H9 (cell line): Measurements from ENCODE around the gene EHF. TPM values are rescaled to one million over a fixed set of nuclear protein-coding genes. Genes with fewer than 3 reads are reported as not detected.

Experiments
- DNase-seq: peaks from one replicate; pipeline ENCODE4 v3.0.0-alpha.2; 2017
- H2AFZ ChIP-seq: one replicate; pipeline ENCODE4 v1.6.1; 2013; ENCODE audit warnings: mild to moderate bottlenecking, low read length, control low read depth, moderate library complexity
- H2AK5ac ChIP-seq: 2 replicates; pipeline ENCODE4 v1.6.1; 2013; ENCODE audit warnings: low read length, control low read depth, mixed read lengths; ENCODE audit not compliant: insufficient read length
- H2BK120ac ChIP-seq: one replicate; pipeline ENCODE4 v1.6.1; 2013; ENCODE audit warnings: low read depth, mild to moderate bottlenecking, low read length, control low read depth, inconsistent platforms; ENCODE audit not compliant: poor library complexity, severe bottlenecking
- H2BK12ac ChIP-seq: 2 replicates; pipeline ENCODE4 v1.6.1; 2013; ENCODE audit warnings: low read length, control low read depth, mixed read lengths, low read depth; ENCODE audit not compliant: insufficient read length
- H2BK15ac ChIP-seq: 2 replicates; pipeline ENCODE4 v1.6.1; 2013; ENCODE audit warnings: low read depth, low read length, control low read depth
- H2BK20ac ChIP-seq: one replicate; pipeline ENCODE4 v1.6.1; 2013; ENCODE audit warnings: low read depth, mild to moderate bottlenecking, low read length, control low read depth, inconsistent platforms; ENCODE audit not compliant: poor library complexity, severe bottlenecking
- H2BK5ac ChIP-seq: 2 replicates; pipeline ENCODE4 v1.6.1; 2013; ENCODE audit warnings: low read length, control low read depth, mixed read lengths; ENCODE audit not compliant: insufficient read length
- H3K14ac ChIP-seq: 2 replicates; pipeline ENCODE4 v1.6.1; 2013; ENCODE audit warnings: low read length, control low read depth; ENCODE audit not compliant: insufficient read depth
- H3K18ac ChIP-seq: 2 replicates; pipeline ENCODE4 v1.6.1; 2013; ENCODE audit warnings: low read depth, mild to moderate bottlenecking, mixed read lengths, low read length, control low read depth; ENCODE audit not compliant: insufficient read length
- H3K23ac ChIP-seq: 2 replicates; pipeline ENCODE4 v1.6.1; 2013; ENCODE audit warnings: low read length, control low read depth, mixed read lengths, low read depth; ENCODE audit not compliant: insufficient read length
- H3K23me2 ChIP-seq: 2 replicates; pipeline ENCODE4 v1.6.1; 2013; ENCODE audit warnings: low read depth, mild to moderate bottlenecking, mixed read lengths, low read length, control low read depth; ENCODE audit not compliant: insufficient read length, poor library complexity, severe bottlenecking
- H3K27ac ChIP-seq: 2 replicates; pipeline ENCODE4 v1.5.1; 2013; ENCODE audit warnings: low read length, control low read depth, mixed read lengths, low read depth; ENCODE audit not compliant: insufficient read length
- H3K27me3 ChIP-seq: 2 replicates; pipeline ENCODE4 v1.6.1; 2013; ENCODE audit warnings: low read length, control low read depth, inconsistent platforms; ENCODE audit not compliant: insufficient read depth
- H3K4ac ChIP-seq: 2 replicates; pipeline ENCODE4 v1.6.1; 2013; ENCODE audit warnings: low read depth, mild to moderate bottlenecking, control low read depth, inconsistent platforms, low read length, moderate library complexity
- H3K4me1 ChIP-seq: 2 replicates; pipeline ENCODE4 v1.6.1; 2013; ENCODE audit warnings: low read length, control low read depth, inconsistent platforms; ENCODE audit not compliant: insufficient read depth
- H3K4me2 ChIP-seq: 2 replicates; pipeline ENCODE4 v1.6.1; 2013; ENCODE audit warnings: low read length, control low read depth, mixed read lengths; ENCODE audit not compliant: insufficient read length, insufficient read depth
- H3K56ac ChIP-seq: 2 replicates; pipeline ENCODE4 v1.6.1; 2013; ENCODE audit warnings: low read depth, mild to moderate bottlenecking, mixed read lengths, low read length, control low read depth; ENCODE audit not compliant: insufficient read length
- H3K79me1 ChIP-seq: 2 replicates; pipeline ENCODE4 v1.6.1; 2013; ENCODE audit warnings: low read depth, mild to moderate bottlenecking, moderate library complexity, low read length, control low read depth, inconsistent platforms; ENCODE audit not compliant: insufficient read depth, poor library complexity, severe bottlenecking
- H3K79me2 ChIP-seq: 2 replicates; pipeline ENCODE4 v1.6.1; 2013; ENCODE audit warnings: low read length, control low read depth, inconsistent platforms; ENCODE audit not compliant: insufficient read depth
- H3K9ac ChIP-seq: 2 replicates; pipeline ENCODE4 v1.6.1; 2013; ENCODE audit warnings: low read length, control low read depth, mixed read lengths; ENCODE audit not compliant: insufficient read length; ENCODE audit errors: extremely low read depth
- H3K9me3 ChIP-seq: one replicate; pipeline ENCODE4 v1.6.1; 2013; ENCODE audit warnings: low read depth, low read length, inconsistent platforms; ENCODE audit not compliant: control insufficient read depth
- H3T11ph ChIP-seq: one replicate; pipeline ENCODE4 v1.6.1; 2013; ENCODE audit warnings: mild to moderate bottlenecking, low read length, control low read depth, inconsistent platforms
- H4K20me1 ChIP-seq: one replicate; pipeline ENCODE4 v1.6.1; 2013; ENCODE audit not compliant: control insufficient read depth, insufficient read length, insufficient read depth
- H4K5ac ChIP-seq: 2 replicates; pipeline ENCODE4 v1.6.1; 2013; ENCODE audit warnings: low read depth, mild to moderate bottlenecking, mixed read lengths, low read length, control low read depth; ENCODE audit not compliant: insufficient read length
- H4K8ac ChIP-seq: replicated peaks from 2 replicates; pipeline ENCODE4 v1.6.1; 2013; ENCODE audit warnings: low read length, control low read depth, mixed read lengths, low read depth; ENCODE audit not compliant: insufficient read length
- H4K91ac ChIP-seq: 2 replicates; pipeline ENCODE4 v1.6.1; 2013; ENCODE audit warnings: low read depth, mild to moderate bottlenecking, moderate library complexity, mixed read lengths, low read length, control low read depth; ENCODE audit not compliant: insufficient read length
- H3K27ac Mint-ChIP-seq, 3 experiments: 2 replicates in 2 of 3; 3 replicates in 1 of 3; pipeline ENCODE4 v1.8.0; 2020 to 2021; ENCODE audit warnings: mixed read lengths in 3 of 3, mild to moderate bottlenecking in 1 of 3, moderate library complexity in 1 of 3
- H3K27me3 Mint-ChIP-seq: 2 replicates; pipeline ENCODE4 v1.8.0; 2021; ENCODE audit warnings: low read depth, mild to moderate bottlenecking, moderate library complexity, mixed read lengths
- H3K36me3 Mint-ChIP-seq, 3 experiments: 2 replicates in 2 of 3; 3 replicates in 1 of 3; pipeline ENCODE4 v1.8.0; 2020 to 2021; ENCODE audit warnings: low read depth in 3 of 3, mixed read lengths in 3 of 3; ENCODE audit not compliant: insufficient read depth in 1 of 3
- H3K4me1 Mint-ChIP-seq, 2 experiments: 2 replicates each; pipeline ENCODE4 v1.8.0; 2020; ENCODE audit warnings: mixed read lengths in 2 of 2
- H3K4me3 Mint-ChIP-seq, 2 experiments: 2 replicates in 1 of 2; 3 replicates in 1 of 2; pipeline ENCODE4 v1.8.0; 2020 to 2021; ENCODE audit warnings: mild to moderate bottlenecking in 2 of 2, mixed read lengths in 2 of 2, moderate library complexity in 1 of 2
- H3K9me3 Mint-ChIP-seq, 2 experiments: 2 replicates in 1 of 2; 3 replicates in 1 of 2; pipeline ENCODE4 v1.8.0; 2020; ENCODE audit warnings: mild to moderate bottlenecking in 2 of 2, mixed read lengths in 2 of 2, moderate library complexity in 1 of 2
- CTCF ChIP-seq: fragments of 200-600 bp; sonication (generic); conservative IDR thresholded peaks from 3 replicates; pipeline ENCODE4 v1.8.0; 2021; ENCODE audit warnings: antibody characterized with exemption, mild to moderate bottlenecking
- WGBS: extraction: QIAGEN DNeasy Blood & Tissue Kit; methylation state at CpG from one replicate; pipeline ENCODE4 v1.1.7; 2013; ENCODE audit warnings: missing lambda C conversion rate, low lambda C conversion rate, mixed read lengths; ENCODE audit not compliant: insufficient read length; ENCODE audit errors: extremely low coverage; 5-methylcytosine and 5-hydroxymethylcytosine counted together
- total RNA-seq: library from RNA; stranded (reverse); gene quantifications from 2 replicates; pipeline ENCODE4 v1.2.1, GENCODE V29; 2021

Gene EHF
- total RNA-seq, 1 experiment from 2014 or later, result not detected

DNA sequence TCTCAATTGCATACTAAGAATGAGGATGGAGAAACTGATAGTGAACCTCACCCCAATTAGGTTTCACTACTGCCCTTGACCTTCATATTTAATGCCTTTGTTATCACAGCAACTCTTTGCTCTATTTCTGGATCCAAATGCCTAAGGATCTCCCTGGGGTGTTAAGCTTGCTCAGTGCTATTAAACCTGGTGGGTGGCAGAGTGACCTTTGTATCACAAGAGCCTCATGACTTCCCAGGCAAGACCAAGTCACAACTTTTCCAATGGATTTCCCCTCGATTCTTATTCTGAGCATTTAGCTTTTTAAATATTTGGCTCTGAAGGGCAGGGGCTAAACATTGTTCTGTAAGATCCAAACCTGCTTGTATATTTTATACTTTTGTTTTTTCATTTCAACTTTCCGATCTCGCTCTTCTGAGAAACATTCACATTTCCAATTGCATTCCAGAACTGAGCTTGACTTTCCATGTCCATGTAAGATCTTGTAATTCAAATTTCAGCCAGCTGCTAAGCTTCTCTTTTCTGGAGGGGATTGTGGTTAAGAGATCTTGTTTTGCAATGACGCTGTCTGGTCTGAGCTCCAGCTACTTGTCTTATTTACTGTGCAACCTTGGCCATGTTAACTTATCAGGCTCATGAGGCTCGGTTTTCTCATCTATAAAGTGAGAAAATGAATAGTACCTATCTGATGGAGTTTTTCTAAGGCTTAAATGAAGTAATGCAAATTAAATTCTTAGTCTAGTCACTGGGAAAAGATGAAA lies 6.4 kb upstream of the EHF start:
- H3K27ac Mint-ChIP-seq, result no peak overlapping the region
- H3K9me3 Mint-ChIP-seq, result no peaks in the 10 kb centered on the region; a peak in 1 of 5 replicates
- Histone ChIP-seq H2BK20ac (no peak overlapping the region), H3K79me2 (no peaks in the 10 kb centered on the region), H3K56ac (no peak overlapping the region), H2BK12ac (no peak overlapping the region), H4K91ac (no peak overlapping the region), H2AK5ac (no peak overlapping the region), H3T11ph (no peak overlapping the region), H3K79me1 (no peaks in the 10 kb centered on the region), H3K23ac (no peak overlapping the region), H3K18ac (no peak overlapping the region), H3K9me3 (no peaks in the 10 kb centered on the region), H3K4me2 (no peak overlapping the region), H3K9ac (no peak overlapping the region), H2AFZ (no peak overlapping the region), H4K20me1 (no peaks in the 10 kb centered on the region), H2BK5ac (no peak overlapping the region), H3K4ac (no peak overlapping the region), H2BK120ac (no peak overlapping the region), H3K14ac (no peak overlapping the region), H3K27me3 (no peaks in the 10 kb centered on the region), H3K23me2 (no peaks in the 10 kb centered on the region), H3K27ac (no peak overlapping the region), H4K5ac (no peak overlapping the region), H2BK15ac (no peak overlapping the region), H3K4me1 (no peaks in the 10 kb centered on the region), H4K8ac (no peak overlapping the region)
- H3K36me3 Mint-ChIP-seq, result no peaks in the 10 kb centered on the region
- no peak for TF ChIP-seq CTCF
- WGBS, result no CpG with 5 or more reads among the region's 5 CpGs
- peaks cover 16 to 19% of the 10 kb centered on the region in 2 experiments for H3K4me1 Mint-ChIP-seq
- DNase-seq, result no peak
- no peak overlapping the region for H3K4me3 Mint-ChIP-seq
- peaks cover 6% of the 10 kb centered on the region for H3K27me3 Mint-ChIP-seq
